HG02610 (cell line): ENCODE data around the gene TMEM187.

Experiments used
- ATAC-seq: cut with Tn5 transposase; IDR thresholded peaks from one replicate; pipeline ENCODE4 v1.9.1; 2021; ENCODE audit warnings: mild to moderate bottlenecking, moderate library complexity; ENCODE audit not compliant: unreplicated experiment

The TMEM187 gene

DNA sequence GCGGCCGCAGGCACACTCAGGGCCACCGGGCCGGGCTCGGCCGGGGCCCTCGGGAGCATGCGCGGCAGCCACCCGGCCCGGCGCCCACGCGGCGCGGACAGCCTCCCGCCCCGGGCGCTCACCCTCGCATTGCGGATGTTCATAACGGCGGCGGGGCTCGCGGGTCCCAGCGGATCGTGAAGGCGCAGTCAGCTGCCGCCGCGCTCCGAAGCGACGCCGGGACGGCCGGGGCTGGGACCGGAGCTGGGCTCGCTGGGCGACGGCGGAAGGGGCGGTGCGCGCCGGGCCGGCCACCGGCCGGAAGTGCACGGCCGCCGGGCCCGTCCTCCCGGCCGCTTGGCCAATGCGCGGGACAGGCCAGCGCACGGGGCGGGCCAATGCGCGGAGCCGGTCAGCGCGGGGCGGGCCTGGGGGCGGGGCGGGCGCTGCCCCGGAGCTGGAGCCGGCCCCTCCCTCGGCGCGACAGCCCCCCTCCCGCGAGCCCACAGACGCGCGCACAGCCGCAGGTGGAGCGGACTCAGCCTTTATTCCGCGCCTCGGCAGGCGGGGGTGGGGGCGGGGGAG lies 37.7 kb upstream of the TMEM187 start, which contains the start of gene NAA10:
NAA10 (minus strand) TSS at position 276 of the 564 bp plus-strand sequence; CDS start at position 143, 133 bp downstream.
- peak; percentile 89 for ATAC-seq

DNA sequence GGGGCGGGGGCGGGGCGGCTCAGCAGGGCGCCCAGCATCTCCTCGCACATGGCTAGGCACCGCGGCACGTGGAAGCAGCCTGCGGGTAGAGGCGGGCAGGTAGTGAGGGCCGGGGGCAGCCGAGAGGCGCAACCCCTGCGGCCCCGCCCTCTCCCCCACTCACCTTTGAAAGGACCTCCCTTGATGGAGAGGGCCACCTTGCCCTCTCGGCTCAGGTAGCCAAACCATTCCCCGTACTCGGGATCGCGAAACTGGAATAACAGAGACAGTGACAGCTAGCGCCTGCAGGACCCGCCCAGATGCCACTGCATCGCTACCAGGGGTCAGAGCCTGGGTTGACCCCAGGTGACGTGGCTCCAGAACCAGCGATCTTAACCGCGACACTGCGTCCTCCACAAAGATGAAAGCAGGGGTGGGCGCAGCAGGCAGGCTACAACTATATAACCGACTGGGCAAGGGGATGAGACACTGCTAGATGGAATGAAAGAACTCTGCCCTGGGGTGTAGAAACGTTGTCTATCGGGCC lies 37.2 kb upstream of the TMEM187 start:
- ATAC-seq: no peak

DNA sequence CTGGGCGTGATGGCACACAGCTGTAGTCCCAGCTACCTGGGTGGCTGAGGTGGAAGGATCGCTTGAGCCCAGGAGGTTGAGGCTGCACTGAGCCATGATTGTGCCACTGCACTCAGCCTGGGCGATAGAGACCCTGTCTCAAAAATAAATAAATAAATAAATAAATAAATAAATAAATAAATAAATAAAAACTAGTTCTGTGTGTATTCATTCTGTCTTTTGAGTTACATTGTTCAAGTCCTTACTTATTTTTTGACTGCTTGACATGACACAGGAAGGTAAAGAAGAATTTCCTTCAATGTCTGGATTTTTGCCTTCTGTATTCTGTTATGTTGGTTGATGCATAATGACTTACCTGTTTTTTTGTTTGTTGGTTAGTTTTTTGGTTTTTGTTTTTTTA lies 35.5 kb upstream of the TMEM187 start:
- ATAC-seq: no peak

DNA sequence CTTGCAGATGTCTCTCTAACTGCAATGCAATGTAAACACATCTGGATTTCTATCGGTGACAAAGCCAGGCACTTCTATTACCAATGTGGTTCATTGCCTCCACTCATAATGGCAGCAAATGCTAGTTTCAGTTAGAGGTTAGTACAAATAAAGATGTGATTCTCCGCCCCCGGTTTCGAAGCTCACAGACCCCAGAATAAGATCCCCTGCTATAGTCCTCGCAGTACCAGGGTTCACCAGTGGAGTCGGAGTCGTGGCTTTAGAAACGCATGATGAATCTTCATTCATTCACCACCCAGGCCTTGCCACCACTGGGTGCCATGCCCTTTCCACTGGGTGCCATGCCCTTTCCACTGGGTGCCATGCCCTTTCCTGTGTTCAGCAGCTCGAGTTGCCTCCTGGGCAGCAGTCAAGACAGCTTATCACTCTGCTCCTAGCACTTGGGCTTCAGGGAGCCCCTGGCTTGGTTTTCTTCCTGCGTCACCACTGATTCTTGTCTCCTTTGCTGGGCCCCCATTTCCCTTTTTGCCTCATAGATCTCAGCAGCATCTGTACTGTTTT lies 34.2 kb upstream of the TMEM187 start:
- ATAC-seq: no peak

DNA sequence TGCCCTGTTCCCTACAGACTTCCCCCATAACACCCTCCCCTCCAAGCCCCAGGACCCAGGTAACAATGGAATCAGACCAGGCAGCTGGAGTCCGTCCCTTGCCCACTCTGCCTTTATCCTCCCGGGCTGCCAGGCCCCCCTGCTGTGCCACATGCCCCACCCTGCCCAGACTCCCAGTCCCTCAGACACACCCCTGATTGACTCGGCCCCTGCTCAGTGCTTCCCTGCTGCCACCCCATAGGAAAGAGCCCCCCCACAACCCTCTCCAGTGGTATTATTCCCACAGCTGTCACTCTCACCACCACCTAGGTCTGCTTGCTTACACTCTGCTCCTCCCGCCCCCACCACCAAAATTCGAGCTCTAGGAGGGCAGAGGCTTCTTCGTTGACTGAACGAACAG lies 33.0 kb upstream of the TMEM187 start:
- ATAC-seq: no peak

DNA sequence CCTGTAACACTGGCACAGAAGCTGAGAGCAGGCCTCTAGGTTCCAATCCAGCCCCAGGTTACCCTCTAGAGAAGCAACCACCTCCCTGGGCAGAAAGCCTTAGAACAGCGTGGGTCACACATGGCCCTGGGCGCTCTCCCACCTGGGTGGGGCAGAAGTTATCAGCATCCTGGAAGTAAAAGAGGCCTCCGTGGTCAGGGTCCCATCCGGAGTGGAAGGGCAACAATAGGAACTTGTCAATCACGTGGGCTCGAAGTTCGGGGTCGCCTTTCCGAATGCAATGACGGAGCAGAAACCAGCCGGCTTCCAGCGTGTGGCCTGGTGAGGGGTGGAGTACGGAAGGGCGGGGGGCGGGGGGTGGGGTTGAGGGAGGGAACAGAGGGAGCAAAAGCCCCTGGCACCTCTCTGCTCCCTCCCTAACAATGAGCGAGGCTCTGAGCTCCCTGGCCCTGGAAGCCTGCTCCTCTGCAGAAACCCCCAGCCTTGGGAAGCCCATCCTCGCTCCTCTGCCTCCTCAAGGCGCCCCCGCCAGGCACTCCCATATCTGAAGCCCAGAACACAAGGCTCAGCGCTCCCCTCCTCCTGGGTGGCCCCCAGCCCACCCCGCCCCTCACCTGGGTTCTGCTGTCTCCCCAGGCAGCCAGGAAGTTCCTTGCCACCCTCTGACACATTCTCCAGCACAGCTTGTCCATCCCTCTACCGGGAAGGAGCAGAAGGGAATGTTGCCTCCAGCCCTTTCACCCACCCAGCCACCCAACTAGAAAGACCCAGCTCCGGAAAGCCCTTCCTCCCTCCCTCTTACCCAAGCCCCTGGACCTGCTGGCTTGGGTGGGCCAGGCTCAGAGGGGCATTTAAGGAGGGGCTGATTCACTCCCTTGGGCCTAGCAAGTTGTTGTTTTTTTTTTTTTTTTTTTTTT lies 31.0 kb upstream of the TMEM187 start:
- ATAC-seq: no peak

DNA sequence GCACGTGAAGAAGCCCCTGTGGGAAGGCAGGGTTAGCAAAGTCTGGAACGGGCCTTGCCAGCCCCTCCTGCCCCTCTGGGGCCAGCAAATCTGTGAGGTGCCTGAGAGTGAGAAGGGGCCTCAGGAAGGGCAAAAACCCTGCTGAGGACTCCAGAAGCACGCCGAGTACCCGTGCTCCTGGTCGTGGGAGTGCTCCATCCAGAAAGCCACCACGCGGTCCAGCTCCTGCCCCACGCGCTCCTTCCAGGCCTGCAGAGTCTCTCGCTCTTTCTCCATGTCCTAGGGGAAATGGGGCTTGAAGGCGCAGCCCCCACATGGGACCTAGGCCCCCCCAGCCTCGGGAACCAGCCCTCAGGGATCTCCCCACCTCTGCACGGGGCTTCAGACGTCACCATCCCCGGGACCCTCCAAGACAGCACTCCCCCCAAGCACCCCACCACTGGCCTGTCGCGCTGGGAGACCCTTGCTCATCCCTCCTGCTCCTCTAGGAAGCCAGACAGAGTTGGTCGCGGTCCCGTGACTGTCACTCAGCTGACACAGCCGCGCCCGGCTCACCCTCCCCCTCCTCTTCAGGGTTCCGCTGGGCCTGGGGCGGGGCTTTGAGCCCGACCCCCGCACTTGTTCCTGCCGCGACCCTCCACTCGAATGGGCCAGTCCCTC lies 28.3 kb upstream of the TMEM187 start, which contains the start of gene RENBP:
RENBP (minus strand) TSS at position 504 of the 660 bp plus-strand sequence; CDS start at position 471, 33 bp downstream.
- no peak for ATAC-seq

DNA sequence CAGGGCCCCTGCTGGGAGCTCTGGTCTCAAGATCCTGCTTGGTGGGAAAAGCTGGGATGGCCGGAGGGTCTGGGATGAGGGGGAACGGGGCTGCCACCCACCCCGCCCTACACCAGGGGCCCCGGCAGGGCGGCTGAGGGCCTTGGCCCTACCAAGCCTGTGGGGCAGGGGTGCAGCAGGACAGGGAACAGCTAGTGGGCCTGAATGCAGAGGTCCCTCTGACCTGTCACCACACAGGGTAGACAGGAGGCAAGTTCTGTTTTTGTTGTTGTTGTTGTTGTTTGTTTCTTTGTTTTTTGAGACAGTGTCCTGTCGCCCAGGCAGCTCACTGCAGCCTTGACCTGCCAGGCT lies 27.8 kb upstream of the TMEM187 start:
- no peak for ATAC-seq

DNA sequence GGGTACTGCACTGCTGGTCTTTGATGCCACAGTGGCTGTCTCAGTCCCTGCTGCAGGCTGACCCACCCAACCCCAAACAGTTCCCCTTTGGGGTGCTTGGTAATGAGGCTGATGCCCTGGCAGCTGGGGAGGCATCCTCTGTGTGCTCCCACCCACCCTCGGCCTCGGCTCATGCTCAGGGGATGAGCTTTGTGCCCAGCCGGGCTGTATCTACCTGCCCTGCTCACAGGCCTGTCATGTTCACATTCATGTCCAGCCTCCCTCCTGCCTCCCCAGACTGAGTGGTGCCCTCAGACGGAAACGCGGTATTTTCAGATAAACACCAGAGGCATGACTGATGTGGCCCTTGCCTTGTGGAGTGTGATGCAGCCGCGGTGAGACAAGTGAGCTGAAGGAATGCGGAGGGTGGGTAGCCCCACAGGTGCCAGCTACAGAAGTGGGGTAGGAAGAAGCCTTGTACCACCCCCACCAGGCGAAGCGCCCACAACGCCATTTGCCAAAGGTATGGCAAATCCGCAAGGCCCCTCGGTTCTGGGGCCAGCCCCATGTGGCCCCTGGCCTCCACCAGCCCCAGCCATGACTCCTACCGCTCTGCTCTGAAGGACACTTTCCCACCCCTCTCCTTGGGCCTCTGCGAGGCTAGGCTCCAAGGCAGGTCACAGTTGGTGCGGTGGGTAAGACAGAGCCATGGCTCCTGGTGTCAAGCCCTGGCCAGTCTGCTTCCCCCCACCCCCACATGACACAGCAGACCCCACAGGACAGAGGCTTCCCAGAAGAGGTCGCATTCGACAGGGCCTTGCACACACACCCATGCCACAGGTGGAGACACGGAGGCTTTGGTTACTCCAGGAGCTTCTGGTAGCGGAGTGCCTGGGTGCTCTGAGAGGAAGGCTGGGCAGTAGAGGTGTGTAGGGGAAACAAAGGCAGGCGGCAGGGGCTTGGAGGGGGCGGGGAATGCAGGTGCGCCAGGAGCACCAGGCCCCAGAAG lies 26.3 kb upstream of the TMEM187 start:
- ATAC-seq: no peak

DNA sequence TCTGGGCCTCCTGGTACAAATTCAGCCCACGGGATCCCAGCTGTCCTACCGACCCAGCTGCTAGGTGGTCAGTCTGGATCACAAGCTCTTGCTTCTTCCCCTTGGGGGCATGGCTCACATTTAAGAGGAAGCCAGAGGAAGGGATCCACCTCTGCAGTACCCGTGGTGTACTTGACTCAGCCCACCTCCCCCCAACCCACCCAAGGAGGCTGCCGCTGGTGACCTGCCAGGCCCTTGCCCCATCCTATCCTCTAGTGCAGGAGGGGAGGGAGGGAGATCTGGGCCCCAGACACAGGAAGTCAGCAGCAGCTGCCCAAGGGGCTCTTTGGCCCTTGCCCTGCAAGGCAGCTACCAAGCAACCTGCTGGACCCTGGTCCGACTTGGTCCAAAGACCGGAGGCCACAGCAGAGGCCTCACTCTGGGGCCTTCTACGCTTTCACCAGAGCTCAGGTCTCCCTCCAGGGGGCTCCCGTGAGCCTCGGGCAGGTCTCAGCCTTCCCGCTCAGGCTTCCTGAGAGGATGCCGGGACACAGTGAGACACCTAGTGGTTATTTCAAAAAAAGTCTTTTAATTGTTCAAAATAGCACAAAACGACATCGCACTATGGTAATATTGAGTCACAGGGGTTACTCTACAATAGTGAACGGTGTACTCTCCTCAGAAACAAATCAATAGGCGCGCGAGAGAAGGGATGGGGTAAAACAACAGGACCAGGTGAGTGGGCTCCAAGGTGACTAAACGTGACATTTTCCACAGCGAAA lies 25.4 kb upstream of the TMEM187 start:
- ATAC-seq: peak; percentile 60

DNA sequence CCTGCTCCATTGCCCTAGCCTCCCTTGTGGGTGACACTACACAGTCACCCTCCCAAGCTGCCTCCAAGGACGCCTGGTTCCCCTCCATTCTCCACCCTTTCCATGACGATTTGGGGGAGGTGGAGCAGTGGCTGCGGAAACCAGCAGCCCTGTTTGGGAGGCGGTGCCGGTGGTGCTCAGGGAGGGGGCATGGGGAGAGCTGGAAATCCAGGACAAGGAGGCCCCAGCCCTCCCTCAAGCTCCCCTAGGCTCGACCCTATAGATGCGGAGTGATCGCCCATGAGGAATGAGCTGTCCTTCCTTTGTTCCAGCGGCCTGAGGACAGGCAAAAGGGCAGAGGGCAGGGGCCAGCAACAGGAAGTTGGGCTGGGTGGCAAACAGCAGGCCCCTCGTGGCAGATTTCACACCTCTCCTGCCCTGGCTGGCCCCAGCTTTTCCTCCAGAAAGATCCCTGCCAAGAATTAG lies 24.5 kb upstream of the TMEM187 start:
- no peak for ATAC-seq

DNA sequence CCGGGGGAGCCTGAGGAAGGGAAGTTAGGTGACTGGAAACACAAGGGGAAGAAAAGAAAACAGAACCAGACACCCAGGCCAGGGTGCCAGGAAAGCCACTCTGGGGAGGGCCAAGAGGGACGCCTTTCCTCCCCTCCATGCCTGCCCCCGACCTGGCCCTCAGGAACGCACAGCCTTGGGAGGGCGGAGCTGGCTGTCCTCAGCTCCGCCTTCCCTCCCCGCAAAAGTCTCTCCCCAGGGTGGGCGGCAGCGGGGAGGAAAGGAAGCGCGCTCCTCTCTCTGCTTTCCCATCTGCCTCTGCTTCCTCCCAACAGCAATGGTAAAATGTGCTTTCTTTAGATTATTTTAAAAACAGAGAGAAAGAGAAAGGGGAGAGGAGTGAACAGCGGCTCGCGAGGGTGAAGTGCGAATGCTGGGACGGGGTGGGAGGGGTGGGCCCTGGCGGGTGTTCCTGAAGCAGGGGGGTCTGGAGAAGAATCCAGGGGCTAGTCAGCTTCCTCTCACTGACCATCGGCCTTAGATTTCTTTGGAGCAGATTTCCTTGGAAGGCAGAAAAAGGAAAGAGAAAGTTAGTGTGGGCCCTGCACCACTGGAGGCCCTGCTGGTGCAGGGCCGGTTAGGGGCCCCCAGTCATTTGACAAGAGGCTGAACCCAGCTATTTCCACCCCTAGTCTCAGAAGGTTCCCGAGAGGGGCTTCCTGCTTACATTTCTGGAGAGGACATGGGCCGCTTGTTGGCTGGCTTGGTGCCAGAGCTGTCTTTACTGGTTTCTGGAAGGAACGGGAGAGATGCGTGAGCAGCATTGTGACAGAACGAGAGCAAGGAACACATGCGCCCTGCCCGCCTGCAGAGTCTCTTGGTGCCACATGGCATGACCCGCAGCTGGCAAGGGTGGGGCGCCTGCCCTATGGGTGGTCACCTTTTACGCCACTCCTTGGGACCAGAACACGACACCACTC lies 23.4 kb upstream of the TMEM187 start:
- no peak for ATAC-seq

DNA sequence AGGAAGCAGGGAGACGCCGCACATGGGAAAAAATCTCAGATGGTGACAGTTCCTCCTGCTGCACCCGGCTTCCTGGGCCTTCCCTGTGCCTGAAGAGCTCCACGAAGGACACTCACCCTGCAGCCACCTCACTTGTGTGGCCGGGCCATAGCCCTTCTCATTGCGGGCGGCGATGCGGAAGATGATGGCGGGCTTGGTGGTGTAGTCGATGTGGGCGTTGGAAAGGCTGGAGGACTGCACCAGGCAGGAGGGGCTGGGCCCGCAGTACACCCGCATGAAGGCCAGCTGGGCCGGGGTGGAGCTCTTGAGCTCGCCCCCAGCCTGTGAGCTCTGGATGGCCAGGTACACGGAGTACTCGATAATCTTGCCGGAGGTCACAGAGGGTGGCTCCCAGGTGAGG lies 22.4 kb upstream of the TMEM187 start:
- no peak for ATAC-seq

DNA sequence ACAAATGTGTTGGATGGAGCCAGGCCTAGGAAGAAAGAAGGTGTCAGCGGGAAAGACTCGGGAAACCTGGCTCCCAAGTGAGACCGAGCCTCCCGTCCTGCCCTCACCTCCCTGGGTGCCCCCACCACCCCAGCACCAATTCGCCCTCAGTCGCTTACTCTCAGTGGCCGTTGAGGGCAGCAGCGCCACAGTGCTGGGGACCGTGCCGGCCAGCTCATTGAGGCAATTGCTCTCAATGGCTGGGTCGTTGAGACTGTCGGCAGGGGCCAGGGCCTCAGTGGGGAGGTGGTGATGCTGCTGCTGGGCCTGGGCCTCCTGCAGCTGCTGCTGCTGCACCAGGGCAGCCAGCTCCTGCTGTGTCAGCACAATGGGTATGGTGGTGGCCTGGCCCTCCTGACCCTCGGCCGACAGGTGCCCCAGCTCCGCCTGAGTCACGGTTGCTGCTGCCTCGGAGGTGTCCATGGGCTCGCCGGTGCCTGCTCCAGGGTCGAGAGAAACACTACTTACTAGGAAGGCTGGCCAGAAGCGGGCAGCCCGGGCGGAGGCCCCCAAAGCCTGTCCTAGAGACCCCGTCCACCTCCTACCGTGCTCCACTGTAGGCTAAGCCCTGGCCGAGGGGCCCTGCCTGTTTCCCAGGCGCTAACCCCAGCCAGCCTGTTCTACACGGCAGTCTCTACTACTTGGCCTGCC lies 20.7 kb upstream of the TMEM187 start:
- ATAC-seq: no peak

DNA sequence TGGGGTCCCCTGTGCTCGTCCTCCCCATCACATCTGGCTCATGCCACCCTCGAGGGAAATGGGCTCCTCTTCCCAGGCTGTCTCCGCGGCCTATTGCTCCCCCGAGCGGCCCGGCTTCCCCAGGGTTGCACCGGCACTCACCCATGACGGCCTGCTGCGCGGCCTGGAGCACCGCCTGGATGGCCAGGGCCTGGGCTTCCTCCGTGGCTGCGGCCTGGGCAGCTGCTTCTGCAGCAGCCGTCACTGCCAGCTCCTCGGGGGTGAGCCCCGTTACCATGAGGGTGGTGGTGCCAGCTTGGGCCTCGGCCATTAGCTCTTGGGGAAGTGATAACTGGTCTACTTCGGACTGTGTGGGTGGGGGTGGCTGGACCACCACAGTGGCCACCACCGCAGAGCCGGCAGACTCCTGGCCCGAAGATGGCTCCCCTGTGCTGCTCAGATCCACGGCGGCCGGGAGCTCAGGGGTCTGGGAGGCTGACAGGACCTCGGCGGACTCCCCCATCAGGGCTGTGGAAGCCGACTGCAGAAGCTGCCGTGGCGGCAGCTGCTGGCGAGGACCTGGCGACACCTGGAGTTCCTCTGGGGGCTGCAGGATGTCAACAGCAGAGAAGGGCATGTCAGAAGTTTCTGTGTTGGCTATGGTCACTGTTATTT lies 20.1 kb upstream of the TMEM187 start:
- ATAC-seq: no peak

DNA sequence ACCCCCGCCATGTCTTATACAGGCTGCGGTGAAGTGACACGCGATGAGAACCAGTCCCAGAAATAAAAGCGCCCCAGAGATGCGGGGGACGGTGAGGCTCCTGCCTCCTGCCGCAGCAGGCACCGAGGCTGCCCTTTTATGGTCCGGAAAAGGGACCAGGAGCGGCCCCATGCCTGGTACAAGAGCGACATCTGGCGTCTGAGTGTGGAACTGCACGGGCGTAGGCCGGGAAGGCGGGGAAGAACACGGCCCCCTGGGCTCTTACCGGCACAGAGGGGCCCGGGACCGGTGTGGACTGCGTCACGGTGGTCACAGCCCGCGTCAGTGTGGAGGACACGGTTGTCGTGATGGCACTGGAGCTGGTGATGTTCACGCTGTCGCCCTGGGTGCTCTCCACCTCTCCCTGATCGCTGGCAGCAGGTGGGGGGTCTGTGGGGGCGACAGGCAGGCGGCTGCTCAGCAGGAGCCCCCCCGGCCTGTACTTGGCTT lies 19.2 kb upstream of the TMEM187 start:
- ATAC-seq: no peak
